Measurements from ENCODE around the gene H1-8.

DNA sequence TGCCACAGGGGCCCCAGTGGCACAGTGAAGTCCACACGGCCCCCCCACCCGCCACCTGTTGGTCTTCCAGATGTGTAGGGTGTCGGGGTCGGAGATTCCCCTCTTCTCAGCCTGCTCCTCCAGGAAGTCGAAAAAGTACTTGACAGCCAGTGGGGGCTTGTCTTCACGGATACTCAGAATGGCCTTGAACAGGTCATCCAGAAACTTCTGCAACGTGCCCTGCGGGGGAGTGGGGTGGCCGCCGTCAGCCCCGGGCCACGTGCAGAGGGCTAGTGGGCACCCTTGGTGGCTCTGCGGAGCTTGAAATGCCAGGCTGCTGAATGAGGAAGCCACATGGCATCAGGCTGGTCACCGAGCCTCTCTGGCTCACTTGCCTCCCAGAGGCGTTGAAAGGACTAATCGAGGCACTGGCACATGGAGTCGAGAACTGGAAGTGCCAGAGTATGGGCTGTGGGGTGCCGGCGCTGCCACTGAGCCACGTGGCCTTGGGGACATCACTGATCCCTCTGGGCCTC lies 16.6 kb downstream of the H1-8 start:
- TF ChIP-seq, protein P1, sequence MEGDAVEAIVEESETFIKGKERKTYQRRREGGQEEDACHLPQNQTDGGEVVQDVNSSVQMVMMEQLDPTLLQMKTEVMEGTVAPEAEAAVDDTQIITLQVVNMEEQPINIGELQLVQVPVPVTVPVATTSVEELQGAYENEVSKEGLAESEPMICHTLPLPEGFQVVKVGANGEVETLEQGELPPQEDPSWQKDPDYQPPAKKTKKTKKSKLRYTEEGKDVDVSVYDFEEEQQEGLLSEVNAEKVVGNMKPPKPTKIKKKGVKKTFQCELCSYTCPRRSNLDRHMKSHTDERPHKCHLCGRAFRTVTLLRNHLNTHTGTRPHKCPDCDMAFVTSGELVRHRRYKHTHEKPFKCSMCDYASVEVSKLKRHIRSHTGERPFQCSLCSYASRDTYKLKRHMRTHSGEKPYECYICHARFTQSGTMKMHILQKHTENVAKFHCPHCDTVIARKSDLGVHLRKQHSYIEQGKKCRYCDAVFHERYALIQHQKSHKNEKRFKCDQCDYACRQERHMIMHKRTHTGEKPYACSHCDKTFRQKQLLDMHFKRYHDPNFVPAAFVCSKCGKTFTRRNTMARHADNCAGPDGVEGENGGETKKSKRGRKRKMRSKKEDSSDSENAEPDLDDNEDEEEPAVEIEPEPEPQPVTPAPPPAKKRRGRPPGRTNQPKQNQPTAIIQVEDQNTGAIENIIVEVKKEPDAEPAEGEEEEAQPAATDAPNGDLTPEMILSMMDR (IDR thresholded peaks at IDR 0.05), result no peak
- TF ChIP-seq EP300 (IDR thresholded peaks at IDR 0.05), result no peak
- no peak for TF ChIP-seq POLR2AphosphoS5 (IDR thresholded peaks at IDR 0.05)

Measured in upper lobe of left lung (tissue), 4 donors.